GDM1 (cell line): ENCODE data around the gene PARP2.

Source experiments
- DNase-seq: peaks from one replicate; lab custom pipeline; 2025; lab: John Stamatoyannopoulos, UW

The PARP2 gene

DNA sequence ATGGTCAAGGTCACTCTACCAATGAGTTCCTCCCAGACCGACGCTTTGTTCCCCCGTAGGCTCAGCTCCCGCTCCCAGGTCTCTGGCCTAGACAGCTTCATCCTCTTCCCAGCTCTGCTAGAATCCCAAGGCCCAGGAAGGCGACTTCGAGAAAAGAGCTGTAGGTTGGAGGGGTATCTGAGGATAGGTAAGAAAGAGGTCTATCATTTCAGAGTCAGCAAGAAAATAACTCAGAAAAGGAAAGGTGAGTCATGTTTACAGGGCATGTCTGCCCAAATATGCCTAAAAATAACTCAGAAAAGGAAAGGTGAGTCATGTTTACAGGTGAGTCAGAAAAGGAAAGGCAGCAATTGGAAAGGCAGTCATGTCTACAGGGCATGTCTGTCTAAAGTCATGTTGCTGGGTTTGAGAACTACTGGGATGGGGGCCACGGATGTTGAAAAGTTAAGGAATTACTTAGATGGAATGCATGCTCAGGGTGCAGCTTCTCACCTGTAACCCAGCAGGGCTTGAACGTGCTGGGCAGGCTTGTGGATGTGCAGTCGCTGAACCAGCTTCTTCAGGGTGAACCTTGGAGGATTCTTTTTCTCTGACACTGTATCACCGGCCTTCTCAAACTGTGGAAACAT is 57.6 kb downstream of the PARP2 start:
- no peak for DNase-seq

DNA sequence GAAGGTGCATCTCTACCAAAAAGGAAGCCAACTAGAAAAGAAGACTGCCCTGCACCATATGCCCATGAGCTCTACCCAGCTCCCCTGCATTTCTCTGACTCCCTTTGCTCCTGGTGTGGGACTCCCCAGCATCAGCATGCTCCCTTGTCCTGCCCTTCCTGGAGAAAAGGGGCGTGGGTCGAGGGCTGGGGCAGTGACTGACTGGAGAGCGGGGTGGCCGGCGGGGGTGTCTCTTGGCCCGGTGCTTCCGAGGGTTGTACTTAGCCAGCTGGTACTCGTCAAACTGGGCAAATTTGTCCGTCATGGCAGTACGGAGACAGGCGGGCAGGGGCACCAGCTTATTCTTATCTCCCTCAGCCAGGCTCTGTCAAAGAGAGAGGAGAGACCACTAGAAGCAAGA is 60.1 kb downstream of the PARP2 start:
- DNase-seq, result no peak
